ENCODE results near the gene FRMD4A.
A peak's percentile ranks its signal among the peaks of the same experiment; 100 is the strongest.
"Not testable (repeated sequence)": the region's sequence is repeated elsewhere in the genome, so short reads cannot be mapped to it uniquely, and the experiment has no call there.

The FRMD4A gene

GRCh38 chr10:14285941-14286560 is 44.7 kb downstream of the FRMD4A start:
- DNase-seq: no peak

DNA sequence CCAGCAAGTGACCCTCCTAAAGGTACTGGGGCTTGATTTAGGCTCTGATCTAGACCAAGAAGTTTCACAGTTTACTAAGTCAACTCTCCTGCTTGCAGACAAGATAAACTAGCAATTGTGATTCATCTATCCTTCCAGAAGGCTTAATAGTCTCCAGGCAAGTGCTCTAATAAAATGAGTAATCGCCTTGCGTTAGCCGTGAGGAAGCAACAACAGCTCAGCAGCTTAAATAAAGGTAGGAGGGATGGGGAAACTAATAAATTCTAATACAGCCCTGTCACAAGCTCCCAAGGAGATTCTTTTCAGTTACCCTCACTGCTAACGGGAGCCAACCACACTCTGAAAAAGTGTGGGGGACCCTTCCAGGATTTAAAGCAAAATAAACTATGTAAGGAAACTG is 48.4 kb downstream of the FRMD4A start:
- no peak for DNase-seq

- DNase-seq: no peak
These were observed 52.2 kb downstream of the FRMD4A start for GRCh38 chr10:14278533-14278932.

DNA sequence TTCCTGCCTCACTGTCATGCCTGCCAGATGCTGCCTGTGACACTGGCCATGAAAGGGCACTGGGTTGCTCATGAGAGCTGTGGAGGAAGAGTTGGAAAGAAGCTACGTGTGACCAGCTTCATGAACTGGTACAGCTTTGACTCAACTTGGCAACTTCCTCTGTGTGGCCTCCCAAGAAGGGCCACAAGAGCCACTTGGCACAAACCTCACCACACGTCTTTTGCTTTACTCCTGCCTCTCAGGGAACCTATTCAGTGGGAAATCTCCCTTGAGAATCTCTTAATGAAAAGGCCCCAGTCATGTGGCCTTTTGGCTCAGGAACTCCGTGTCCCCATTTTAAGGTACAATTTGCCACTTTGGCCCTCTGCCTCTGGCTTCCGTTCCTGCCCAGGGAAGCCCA is 54.5 kb downstream of the FRMD4A start:
- no peak for DNase-seq

DNA sequence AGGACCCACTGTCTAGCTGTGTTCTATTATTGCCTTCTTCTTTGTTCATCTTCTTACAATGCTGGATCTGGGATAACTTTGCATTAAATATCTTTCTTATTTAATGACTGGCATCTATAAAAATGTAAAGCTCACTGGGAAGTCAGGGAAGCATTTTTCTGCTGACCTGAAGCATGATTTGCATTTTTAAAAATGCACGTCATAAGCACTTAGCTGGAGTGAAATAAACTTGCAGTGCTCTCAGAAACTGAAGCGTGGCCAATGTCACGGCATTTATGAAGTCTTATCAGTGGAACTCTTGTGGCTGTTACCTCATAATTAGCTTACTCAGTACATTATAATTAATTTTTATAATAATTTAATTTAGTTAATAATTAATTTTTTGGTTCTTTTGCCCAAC is 59.1 kb downstream of the FRMD4A start:
- DNase-seq: no peak

GRCh38 chr10:14270370-14270769 is 60.4 kb downstream of the FRMD4A start:
- DNase-seq: no peak

- no peak for DNase-seq
These were observed 65.0 kb downstream of the FRMD4A start for GRCh38 chr10:14265709-14266108.

GRCh38 chr10:14262836-14263425 is 67.8 kb downstream of the FRMD4A start:
- DNase-seq: no peak

- DNase-seq: no peak
These were observed 69.4 kb downstream of the FRMD4A start for GRCh38 chr10:14261336-14261735.

- DNase-seq: no peak
These were observed 70.8 kb downstream of the FRMD4A start for GRCh38 chr10:14259696-14260566.

DNA sequence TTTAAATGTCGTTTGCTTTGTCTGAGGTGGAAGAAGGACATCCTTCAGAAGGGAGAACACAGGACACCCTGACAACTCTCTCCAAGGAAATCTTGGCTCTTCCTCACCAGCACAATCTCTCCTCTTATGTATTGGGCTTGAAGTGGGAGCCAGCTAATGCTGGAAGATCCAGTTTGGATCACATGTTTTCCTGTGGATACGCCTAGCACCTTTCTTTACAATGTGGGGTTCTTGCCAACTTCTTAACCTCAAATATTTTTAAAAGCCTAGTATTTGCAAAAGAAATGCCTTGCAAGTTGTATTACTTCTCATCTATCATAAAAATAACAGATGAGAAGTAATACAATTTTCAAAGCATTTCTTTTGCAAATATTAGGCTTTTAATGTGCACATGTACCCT is 76.4 kb downstream of the FRMD4A start:
- no peak for DNase-seq

DNA sequence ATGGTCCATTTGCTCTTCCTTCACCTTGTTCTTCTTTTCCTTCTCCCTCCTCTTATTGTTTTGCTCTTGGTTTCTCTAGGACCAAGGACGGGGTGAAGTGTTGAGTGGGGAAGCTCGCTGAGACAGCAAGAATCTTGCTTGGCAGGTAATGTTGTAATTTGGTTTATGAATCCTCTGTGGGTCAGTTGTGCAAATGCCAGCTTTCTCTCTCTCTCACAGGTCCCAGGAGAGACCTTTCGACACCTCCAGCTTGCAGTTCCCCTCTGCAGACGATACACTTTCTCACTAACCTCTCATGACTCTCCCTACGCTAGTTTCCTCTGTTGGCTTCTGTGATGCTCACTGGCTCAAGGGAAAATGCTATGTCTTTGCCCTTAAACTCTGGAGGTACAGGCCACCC is 77.0 kb downstream of the FRMD4A start:
- no peak for DNase-seq

DNA sequence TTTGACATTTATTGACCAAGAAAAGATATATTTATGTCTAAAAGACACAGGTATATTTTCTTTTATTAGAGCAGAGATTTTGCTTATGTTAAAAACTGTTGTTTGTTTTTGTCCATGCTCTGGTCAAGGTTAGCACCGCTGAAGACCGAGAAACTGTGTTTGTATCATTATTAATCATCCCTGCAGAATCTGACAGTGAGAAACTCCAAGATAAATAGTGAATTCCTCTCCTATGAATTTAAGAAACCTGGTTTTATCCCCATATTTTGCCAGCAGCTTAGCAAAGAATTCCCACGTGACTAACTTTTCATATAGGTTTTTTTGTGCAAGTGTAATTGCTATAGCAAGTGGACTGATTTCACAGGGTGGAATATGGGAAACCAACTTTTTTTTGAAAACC is 77.6 kb downstream of the FRMD4A start:
- DNase-seq: no peak

GRCh38 chr10:14250496-14251076 is 80.1 kb downstream of the FRMD4A start:
- DNase-seq: no peak

DNA sequence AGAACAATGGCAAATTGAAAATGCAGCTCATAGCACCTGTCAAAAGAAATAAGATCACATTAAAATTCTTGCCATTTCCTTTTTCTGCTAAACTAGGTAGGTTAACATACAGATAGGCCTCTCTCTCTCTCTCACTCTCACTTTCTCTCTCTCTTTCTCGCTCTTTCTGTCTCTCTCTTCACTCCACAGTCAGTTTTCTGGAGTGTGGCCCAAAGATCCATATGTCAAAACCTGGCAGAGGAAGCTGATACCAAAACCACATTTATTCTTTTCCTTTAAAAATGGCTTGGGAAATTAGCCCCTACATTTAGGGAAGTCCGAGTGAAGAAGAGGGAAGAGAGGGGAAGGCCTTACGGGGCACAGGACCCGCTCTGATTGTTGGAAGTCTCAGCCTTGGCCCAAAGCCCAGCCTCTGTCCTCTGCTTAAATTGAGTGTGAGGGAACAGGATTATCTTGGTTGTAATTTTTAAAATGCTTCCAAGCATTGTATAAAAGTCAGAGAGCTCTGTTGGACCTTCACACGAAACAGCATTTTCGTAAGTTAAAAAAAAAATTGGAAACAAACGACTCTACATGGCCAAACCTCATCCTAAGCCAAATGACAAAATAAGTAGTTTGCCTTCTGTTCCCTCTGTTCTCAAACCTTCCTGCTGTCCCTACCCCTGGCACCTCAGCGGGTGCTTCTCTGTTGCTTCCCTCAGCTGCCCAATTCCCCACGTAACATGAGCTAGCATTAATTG is 83.2 kb downstream of the FRMD4A start:
- no peak for DNase-seq

DNA sequence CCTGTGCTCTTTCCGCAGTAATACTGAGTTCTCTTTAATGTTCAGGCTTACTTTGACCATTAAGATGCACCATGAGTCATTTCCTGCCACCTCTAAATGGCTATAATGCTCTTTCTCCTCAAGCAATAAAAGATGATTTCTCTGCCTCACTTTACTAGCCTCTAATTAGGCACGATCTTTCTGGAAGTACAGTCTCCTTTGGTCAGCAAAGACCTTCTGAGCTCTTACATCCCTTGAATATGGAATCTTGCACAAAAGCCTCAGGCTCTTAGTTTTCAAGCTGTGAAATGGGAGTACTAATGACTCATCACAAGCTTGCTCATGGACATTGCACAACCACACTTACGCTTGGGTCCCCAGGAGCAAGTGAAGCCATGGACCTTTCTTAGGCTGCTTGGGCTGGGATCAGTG is 85.9 kb downstream of the FRMD4A start:
- DNase-seq: no peak

GRCh38 chr10:14244147-14244546 is 86.6 kb downstream of the FRMD4A start:
- peak in 1 of 2 experiments; percentile 17 for DNase-seq

GRCh38 chr10:14243221-14243620 is 87.5 kb downstream of the FRMD4A start:
- peak; percentile 20 to 31 for DNase-seq

DNA sequence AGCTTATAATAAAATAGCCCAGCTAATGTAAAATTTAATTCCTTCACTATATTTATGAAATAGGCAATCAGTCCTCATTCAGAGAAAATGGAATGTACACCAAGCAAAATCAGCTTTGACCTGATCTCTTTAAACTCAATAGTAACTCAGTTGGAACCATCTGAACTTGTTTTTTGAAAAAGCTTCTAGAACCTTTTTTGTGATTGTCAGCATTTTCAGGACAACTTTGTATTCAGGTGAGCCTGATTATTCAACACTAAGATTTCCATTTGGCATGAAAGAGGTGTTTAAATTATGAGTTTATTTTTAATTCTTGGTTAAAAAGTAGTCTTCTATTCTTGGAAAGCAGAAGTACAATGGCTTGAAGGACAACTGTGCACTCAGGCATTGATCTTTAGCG is 89.5 kb downstream of the FRMD4A start:
- DNase-seq: no peak

GRCh38 chr10:14240253-14241189 is 90.2 kb downstream of the FRMD4A start:
- DNase-seq: peak in 1 of 2 experiments; percentile 1

DNA sequence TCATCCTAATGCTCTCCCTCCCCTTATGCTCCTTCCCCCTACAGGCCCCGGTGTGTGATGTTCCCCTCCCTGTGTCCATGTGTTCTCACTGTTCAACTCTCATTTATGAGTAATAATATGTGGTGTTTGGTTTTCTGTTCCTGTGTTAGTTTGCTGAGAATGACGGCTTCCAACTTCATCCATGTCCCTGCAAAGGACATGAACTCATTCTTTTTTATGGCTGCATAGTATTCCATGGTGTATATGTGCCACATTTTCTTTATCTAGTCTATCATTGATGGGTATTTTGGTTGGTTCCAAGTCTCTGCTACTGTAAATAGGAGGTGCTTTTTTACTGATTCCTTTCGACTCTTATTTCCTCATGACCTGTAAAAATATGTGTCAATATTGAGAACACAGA is 92.1 kb downstream of the FRMD4A start:
- not testable (repeated sequence) for DNase-seq

GRCh38 chr10:14236341-14236740 is 94.4 kb downstream of the FRMD4A start:
- DNase-seq: no peak

Measured in NCI-H526 (cell line).